Heart left ventricle (tissue), 16 donors: Measurements from ENCODE around the gene CLK4. TPM values are rescaled to one million over a fixed set of nuclear protein-coding genes. Genes with fewer than 3 reads are reported as not detected.
A peak's percentile ranks its signal among the peaks of the same experiment; 100 is the strongest.
"Not testable (repeated sequence)": the region's sequence is repeated elsewhere in the genome, so short reads cannot be mapped to it uniquely, and the experiment has no call there.

ENCODE experiments used
- ATAC-seq, 4 donors: fragments of 200-7000 bp; cut with Tn5 transposase; one replicate each; pipeline ENCODE4 v1.9.1; 2020 to 2022; ENCODE audit warnings: moderate library complexity in 4 of 4, mild to moderate bottlenecking in 3 of 4, moderate number of reproducible peaks in 1 of 4
- DNase-seq, 5 donors: peaks; one replicate each; pipeline ENCODE4 v3.0.0-alpha.2; 2020
- H3K27ac ChIP-seq, 12 donors: fragments of 200-600 bp; sonication (generic) in 4 of 12; one replicate each; pipeline versions ENCODE4 v1.5.0 to v1.8.0; 2016 to 2022; ENCODE audit warnings: mild to moderate bottlenecking in 2 of 12
- H3K27me3 ChIP-seq, 9 donors: fragments of 200-600 bp; sonication (generic) in 2 of 9; one replicate each; pipeline versions ENCODE4 v1.5.1 to v1.8.0; 2016 to 2022; ENCODE audit warnings: mild to moderate bottlenecking in 3 of 9
- H3K36me3 ChIP-seq, 9 donors: fragments of 200-600 bp; sonication (generic) in 2 of 9; one replicate each; pipeline versions ENCODE4 v1.5.0 to v1.8.0; 2018 to 2022; ENCODE audit warnings: mild to moderate bottlenecking in 2 of 9
- H3K4me1 ChIP-seq, 12 donors: fragments of 200-600 bp; sonication (generic) in 4 of 12; one replicate each; pipeline versions ENCODE4 v1.5.0 to v1.8.0; 2016 to 2022; ENCODE audit warnings: mild to moderate bottlenecking in 3 of 12
- H3K4me3 ChIP-seq, 12 donors: fragments of 200-600 bp; sonication (generic) in 4 of 12; one replicate each; pipeline versions ENCODE4 v1.5.0 to v1.8.0; 2017 to 2022; ENCODE audit warnings: mild to moderate bottlenecking in 9 of 12, moderate library complexity in 4 of 12
- H3K9me3 ChIP-seq, 12 donors: fragments of 200-600 bp; sonication (generic) in 4 of 12; one replicate each; pipeline versions ENCODE4 v1.5.0 to v1.8.0; 2016 to 2022; ENCODE audit warnings: mild to moderate bottlenecking in 1 of 12
- CTCF ChIP-seq, 12 donors: fragments of 200-600 bp; sonication (generic) in 4 of 12; IDR thresholded peaks; one replicate each; pipeline versions ENCODE4 v1.5.0 to v1.8.0; 2018 to 2022; ENCODE audit warnings: antibody characterized with exemption in 12 of 12, mild to moderate bottlenecking in 5 of 12
- POLR2A ChIP-seq, 2 donors: fragments of 450-650 bp; IDR thresholded peaks; one replicate each; pipeline ENCODE4 v1.6.1; 2017; ENCODE audit warnings: antibody characterized with exemption in 2 of 2, mild to moderate bottlenecking in 2 of 2, moderate library complexity in 2 of 2
- WGBS, 4 donors: extraction: QIAGEN DNeasy Blood & Tissue Kit in 2 of 4; methylation state at CpG; one replicate each; pipeline versions ENCODE4 v1.1.5 to v1.1.7; 2013 to 2018; 5-methylcytosine and 5-hydroxymethylcytosine counted together
- intact Hi-C, 10 donors: fragments of 100-400 bp; cut with DNase I; formaldehyde crosslinking; loops; one replicate each; pipeline versions ENCODE4 v1.11.1 to v1.14.2; 2022
- polyA plus RNA-seq, 2 donors: library from polyadenylated mRNA; stranded (reverse); fragments of 200-250 nt; gene quantifications; one replicate each; pipeline ENCODE4 v1.2.3, GENCODE V29; 2013
- total RNA-seq, 9 donors: library from RNA; depleted of rRNA in 2 of 9; stranded (reverse); fragments of >200 nt in 2 of 9; fragmentation: NEBNext Ultra II Directional in 3 of 9; extraction: Animal tissue kit (Norgen Biotek cat#: 25700) in 3 of 9; gene quantifications; one replicate each; pipeline versions ENCODE4 v1.1.0 to v1.2.4, GENCODE V29; 2016 to 2023
- donor health status: ischemic (EF 13 %, LVEDD 7.1; RV severe dilation, severe dysfunction).
- donor health status: healthy with polysubstance abuse.
- donor health status: DM: no; HTN: yes; CAD: no.
- donor health status: DM: no; HTN: no; CAD: no.
- donor health status: ischemic (EF 25% LVEDD 6.9; RV normal size, moderate dysfunction).
- donor health status: ischemic (EF 25% LVEDD 5.7; RV mildly dilated, moderate dysfunction).
- donor health status: healthy.
- donor health status: DM: yes; HTN: yes; CAD: no.
- donor health status: ischemic (EF 35%, LVEDD 5.7; RV mildly dilated, moderate dysfunction).
- donor health status: nonischemic (EF 11% LVEDD 7.7; RV severe dilation, severe dysfunction).
- donor health status: DM: yes; HTN: yes; CAD: no.
- donor health status: PGD.
- donor health status: ischemic (EF 29% LVEDD 5.4; RV normal size, mild dysfunction).
- donor health status: nonischemic (EF 23%, LVEDD 6.1; RV moderate dilation, normal function).

Gene CLK4
- total and polyA plus RNA-seq, 11 donors = 5.2 to 24.0 (median 16.3) TPM

- H3K36me3 ChIP-seq = no peaks in the 10 kb centered on the region
- H3K27ac ChIP-seq = peak overlapping the region in 2 of 12 donors; percentile 12 to 34
- H3K27me3 ChIP-seq = peaks cover 0 to 21% (median 9%) of the 10 kb centered on the region in 9 donors
- peaks cover 0 to 39% (median 15%) of the 10 kb centered on the region in 12 donors for H3K4me1 ChIP-seq
- no peak for DNase-seq
- peaks cover 0 to under 1% (median 0%) of the 10 kb centered on the region in 12 donors for H3K9me3 ChIP-seq
- TF ChIP-seq POLR2A (IDR thresholded peaks at IDR 0.05) (no peak), CTCF (IDR thresholded peaks at IDR 0.05) (no peak)
- no peak overlapping the region for H3K4me3 ChIP-seq
- no peak for ATAC-seq
- WGBS, 4 donors = 66 to 76% (median 72%) methylated on average over 7 to 8 of the region's 8 CpGs
- intact Hi-C loops = loop anchor here in 7 of 10 donors (2.0 to 10.0 kb wide), 7 partner anchors 36 to 311 kb away; no protein-coding TSS in a partner anchor
Observed at GRCh38 chr5:178588769-178589168, 38.1 kb downstream of the CLK4 start.

- Histone ChIP-seq H3K27ac (peak overlapping the region in 3 of 12 donors; percentile 8 to 34 (median 12)), H3K4me1 (peaks cover 0 to 39% (median 15%) of the 10 kb centered on the region in 12 donors), H3K9me3 (no peaks in the 10 kb centered on the region), H3K27me3 (peaks cover 0 to 21% (median 9%) of the 10 kb centered on the region in 9 donors), H3K36me3 (no peaks in the 10 kb centered on the region), H3K4me3 (no peak overlapping the region)
- DNase-seq (no peak), ATAC-seq (no peak)
- 45 to 58% (median 54%) methylated on average over 13 of the region's 13 CpGs for WGBS, 4 donors
- TF ChIP-seq CTCF (IDR thresholded peaks at IDR 0.05) (no peak), POLR2A (IDR thresholded peaks at IDR 0.05) (no peak)
- intact Hi-C loops = loop anchor here in 7 of 10 donors (2.0 to 10.0 kb wide), 7 partner anchors 36 to 311 kb away; no protein-coding TSS in a partner anchor
Observed at GRCh38 chr5:178587763-178588611, 38.9 kb downstream of the CLK4 start.

- Histone ChIP-seq H3K36me3 (no peaks in the 10 kb centered on the region), H3K4me3 (no peak overlapping the region), H3K4me1 (peaks cover 0 to 36% (median 15%) of the 10 kb centered on the region in 12 donors), H3K27me3 (peaks cover 0 to 21% (median 9%) of the 10 kb centered on the region in 9 donors), H3K27ac (no peak overlapping the region), H3K9me3 (no peaks in the 10 kb centered on the region)
- 75 to 84% (median 80%) methylated on average over 2 of the region's 2 CpGs for WGBS, 4 donors
- intact Hi-C loops = loop anchor here in 5 of 10 donors (5.0 to 10.0 kb wide), 5 partner anchors 34 to 309 kb away; no protein-coding TSS in a partner anchor
- DNase-seq (no peak), ATAC-seq (no peak)
- TF ChIP-seq CTCF (IDR thresholded peaks at IDR 0.05) (no peak), POLR2A (IDR thresholded peaks at IDR 0.05) (no peak)
Observed at GRCh38 chr5:178586396-178586795, 40.5 kb downstream of the CLK4 start.

- not testable (repeated sequence) for H3K27ac ChIP-seq, H3K4me3 ChIP-seq, H3K9me3 ChIP-seq, H3K36me3 ChIP-seq
- intact Hi-C loops = loop anchor here in 5 of 10 donors (5.0 to 10.0 kb wide), 5 partner anchors 33 to 308 kb away; no protein-coding TSS in a partner anchor
- peak in 4 of 5 donors; percentile 58 to 87 (median 70) for DNase-seq
- peaks cover 0 to 27% (median 9%) of the 10 kb centered on the region in 12 donors for H3K4me1 ChIP-seq
- H3K27me3 ChIP-seq = peaks cover 0 to 18% (median 9%) of the 10 kb centered on the region in 9 donors
- ATAC-seq = peak in 3 of 4 donors; percentile 19 to 92 (median 86)
- 82 to 90% (median 85%) methylated on average over 10 to 11 of the region's 11 CpGs for WGBS, 4 donors
Observed at GRCh38 chr5:178585421-178585820, 41.4 kb downstream of the CLK4 start.
